GM23338 (cell line): ENCODE measurements around the gene ENOSF1. TPM values are rescaled to one million over a fixed set of nuclear protein-coding genes. Genes with fewer than 3 reads are reported as not detected.

Experiments used
- ATAC-seq: fragments of 200-7000 bp; cut with Tn5 transposase; 3 replicates; pipeline ENCODE4 v1.9.1; 2020
- DNase-seq: peaks from one replicate; pipeline ENCODE4 v3.0.0-alpha.2; 2015; ENCODE audit warnings: low spot score
- H2AFZ ChIP-seq: fragments of 200-600 bp; sonication (generic); 2 replicates; pipeline ENCODE4 v1.8.0; 2016; ENCODE audit warnings: antibody characterized with exemption, mild to moderate bottlenecking, moderate library complexity
- H3F3A ChIP-seq: fragments of 200-600 bp; sonication (generic); replicated peaks from 2 replicates; pipeline ENCODE4 v1.8.0; 2017; ENCODE audit warnings: antibody characterized with exemption, mixed run types, low read depth
- H3K27ac ChIP-seq: fragments of 200-600 bp; sonication (generic); 2 replicates; pipeline ENCODE4 v1.6.1; 2016; ENCODE audit warnings: low read depth
- H3K27me3 ChIP-seq: fragments of 200-600 bp; sonication (generic); 2 replicates; pipeline ENCODE4 v1.8.0; 2016; ENCODE audit warnings: mild to moderate bottlenecking, mixed run types, moderate library complexity; ENCODE audit not compliant: insufficient read depth
- H3K36me3 ChIP-seq: fragments of 200-600 bp; sonication (generic); 2 replicates; pipeline ENCODE4 v1.8.0; 2016; ENCODE audit warnings: mild to moderate bottlenecking; ENCODE audit not compliant: insufficient read depth
- H3K4me1 ChIP-seq: fragments of 200-600 bp; sonication (generic); 2 replicates; pipeline ENCODE4 v1.8.0; 2016; ENCODE audit warnings: mild to moderate bottlenecking, moderate library complexity; ENCODE audit not compliant: insufficient read depth
- H3K4me2 ChIP-seq: fragments of 200-600 bp; sonication (generic); 2 replicates; pipeline ENCODE4 v1.7.1; 2017; ENCODE audit warnings: mixed run types
- H3K4me3 ChIP-seq: fragments of 200-600 bp; sonication (generic); 2 replicates; pipeline ENCODE4 v1.6.1; 2016; ENCODE audit warnings: mixed run types
- H3K79me2 ChIP-seq: fragments of 200-600 bp; sonication (generic); replicated peaks from 2 replicates; pipeline ENCODE4 v1.8.0; 2017; ENCODE audit warnings: mild to moderate bottlenecking; ENCODE audit not compliant: insufficient read depth
- H3K9me2 ChIP-seq: fragments of 200-600 bp; sonication (generic); 2 replicates; pipeline ENCODE4 v1.8.0; 2017; ENCODE audit not compliant: insufficient read depth
- H4K20me1 ChIP-seq: fragments of 200-600 bp; sonication (generic); replicated peaks from 2 replicates; pipeline ENCODE4 v1.8.0; 2017; ENCODE audit warnings: mild to moderate bottlenecking; ENCODE audit not compliant: insufficient read depth
- H3K27ac Mint-ChIP-seq: 2 replicates; pipeline ENCODE4 v1.8.0; 2020; ENCODE audit warnings: inconsistent platforms, mild to moderate bottlenecking, moderate library complexity, mixed read lengths
- H3K27me3 Mint-ChIP-seq: 3 replicates; pipeline ENCODE4 v1.8.0; 2022; ENCODE audit warnings: low read depth, mild to moderate bottlenecking, moderate library complexity, mixed read lengths, inconsistent platforms; ENCODE audit not compliant: insufficient read depth, poor library complexity
- H3K36me3 Mint-ChIP-seq: 3 replicates; pipeline ENCODE4 v1.8.0; 2021; ENCODE audit warnings: low read depth, mild to moderate bottlenecking, inconsistent platforms, moderate library complexity, mixed read lengths
- H3K4me1 Mint-ChIP-seq: 3 replicates; pipeline ENCODE4 v1.8.0; 2020; ENCODE audit warnings: mild to moderate bottlenecking, inconsistent platforms, mixed read lengths
- H3K4me3 Mint-ChIP-seq: 3 replicates; pipeline ENCODE4 v1.8.0; 2021; ENCODE audit warnings: moderate library complexity, mild to moderate bottlenecking, inconsistent platforms, mixed read lengths
- H3K9me3 Mint-ChIP-seq: 3 replicates; pipeline ENCODE4 v1.8.0; 2020; ENCODE audit warnings: moderate library complexity, mild to moderate bottlenecking, inconsistent platforms, mixed read lengths
- CREB1 ChIP-seq: fragments of 250-450 bp; sonication (Bioruptor Pico); IDR thresholded peaks from 2 replicates; pipeline ENCODE4 v1.5.0; 2020; ENCODE audit warnings: low read depth, mild to moderate bottlenecking, moderate library complexity
- CTCF ChIP-seq, 2 experiments: fragments of 200-600 bp in 1 of 2; sonication (generic) in 1 of 2; conservative IDR thresholded peaks; 2 replicates each; pipeline versions ENCODE4 v1.5.1 to v1.6.1; 2016 to 2017; ENCODE audit warnings: antibody characterized with exemption in 2 of 2, low read depth in 2 of 2, mild to moderate bottlenecking in 2 of 2, moderate library complexity in 1 of 2
- EZH2 ChIP-seq: fragments of 200-600 bp; sonication (generic); IDR thresholded peaks from one replicate; pipeline ENCODE4 v1.8.0; 2017; ENCODE audit warnings: antibody characterized with exemption, mild to moderate bottlenecking, low read depth; ENCODE audit not compliant: unreplicated experiment
- EZH2phosphoT487 ChIP-seq: fragments of 200-600 bp; sonication (generic); IDR thresholded peaks from one replicate; pipeline ENCODE4 v1.8.1; 2018; ENCODE audit warnings: antibody characterized with exemption; ENCODE audit not compliant: unreplicated experiment
- POLR2AphosphoS5 ChIP-seq: IDR thresholded peaks from 2 replicates; pipeline ENCODE4 v1.6.1; 2016; ENCODE audit warnings: antibody characterized with exemption, low read depth
- REST ChIP-seq: IDR thresholded peaks from one replicate; pipeline ENCODE4 v1.6.1; 2018; ENCODE audit warnings: antibody characterized with exemption; ENCODE audit not compliant: unreplicated experiment
- STAT1 ChIP-seq: IDR thresholded peaks from one replicate; pipeline ENCODE4 v1.6.1; 2016; ENCODE audit warnings: antibody characterized with exemption; ENCODE audit not compliant: unreplicated experiment
- ZNF114 ChIP-seq: fragments of 250-450 bp; sonication (Bioruptor Pico); IDR thresholded peaks from 2 replicates; pipeline ENCODE4 v1.5.0; 2020; ENCODE audit warnings: mild to moderate bottlenecking, moderate library complexity
- ZNF331 ChIP-seq: fragments of 250-450 bp; sonication (Bioruptor Pico); IDR thresholded peaks from 2 replicates; pipeline ENCODE4 v1.5.0; 2020; ENCODE audit warnings: low read depth, mild to moderate bottlenecking, moderate library complexity
- ZNF462 ChIP-seq: fragments of 250-450 bp; sonication (Bioruptor Pico); IDR thresholded peaks from 2 replicates; pipeline ENCODE4 v1.5.0; 2020; ENCODE audit warnings: mild to moderate bottlenecking, moderate library complexity
- polyA plus RNA-seq: library from polyadenylated mRNA; unstranded; fragments of >200 nt; fragmentation: Nextera tagmentation; extraction: Ambion mirVana; gene quantifications from 2 replicates; pipeline ENCODE4 v1.2.1, GENCODE V29; 2016
- total RNA-seq: library from RNA; depleted of rRNA; stranded (reverse); fragments of >200 nt; shearing (Covaris generic); gene quantifications from 2 replicates; pipeline ENCODE4 v1.2.3, GENCODE V29; 2014
- TF ChIP-seq, protein P1 (sequence below): IDR thresholded peaks from 2 replicates; pipeline ENCODE4 v1.6.1; 2016; ENCODE audit warnings: antibody characterized with exemption

ENOSF1 gene
- total and polyA plus RNA-seq, 2 experiments from 2014 or later = 30.1 to 36.4 TPM

GRCh38 chr18:692824-693223, 19.6 kb downstream of the ENOSF1 start:
- Histone ChIP-seq H3K9me2 (no peaks in the 10 kb centered on the region), H4K20me1 (peaks cover 10% of the 10 kb centered on the region), H3F3A (0 out of 2 replicates have a peak, but pooled peaks cover 2% of the 10 kb centered on the region), H3K27me3 (no peaks in the 10 kb centered on the region), H3K36me3 (no peaks in the 10 kb centered on the region; the same call in 1 of the 2 replicates), H3K4me2 (no peak overlapping the region), H2AFZ (no peak overlapping the region), H3K4me1 (no peaks in the 10 kb centered on the region), H3K4me3 (no peak overlapping the region), H3K79me2 (0 out of 2 replicates have a peak, but pooled peaks cover 5% of the 10 kb centered on the region), H3K27ac (no peak overlapping the region)
- TF ChIP-seq POLR2AphosphoS5 (no peak), REST (no peak), ZNF331 (CRISPR knock-in tag) (no peak), CREB1 (no peak), EZH2phosphoT487 (no peak), ZNF462 (CRISPR knock-in tag) (no peak), EZH2 (no peak), STAT1 (no peak), ZNF114 (CRISPR knock-in tag) (no peak), CTCF (conservative IDR thresholded peaks at IDR 0.05; ENCODE audit: low read depth in 2 of 2) (no peak)
- TF ChIP-seq, protein P1, sequence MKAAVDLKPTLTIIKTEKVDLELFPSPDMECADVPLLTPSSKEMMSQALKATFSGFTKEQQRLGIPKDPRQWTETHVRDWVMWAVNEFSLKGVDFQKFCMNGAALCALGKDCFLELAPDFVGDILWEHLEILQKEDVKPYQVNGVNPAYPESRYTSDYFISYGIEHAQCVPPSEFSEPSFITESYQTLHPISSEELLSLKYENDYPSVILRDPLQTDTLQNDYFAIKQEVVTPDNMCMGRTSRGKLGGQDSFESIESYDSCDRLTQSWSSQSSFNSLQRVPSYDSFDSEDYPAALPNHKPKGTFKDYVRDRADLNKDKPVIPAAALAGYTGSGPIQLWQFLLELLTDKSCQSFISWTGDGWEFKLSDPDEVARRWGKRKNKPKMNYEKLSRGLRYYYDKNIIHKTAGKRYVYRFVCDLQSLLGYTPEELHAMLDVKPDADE = no peak
- Mint-ChIP-seq H3K36me3 (peaks cover 77% of the 10 kb centered on the region), H3K9me3 (no peaks in the 10 kb centered on the region), H3K4me1 (peaks cover 13% of the 10 kb centered on the region), H3K4me3 (no peak overlapping the region), H3K27me3 (peaks cover 6% of the 10 kb centered on the region), H3K27ac (no peak overlapping the region)
- no peak for ATAC-seq
- no peak for DNase-seq
